IMR-90 (cell line): ENCODE measurements around the gene TGM4.

ENCODE experiments used
- CEBPB ChIP-seq: IDR thresholded peaks from 2 replicates; pipeline ENCODE4 v1.6.1; 2012; ENCODE audit warnings: low read depth, low read length, improper control_type of control experiment
- CHD1 ChIP-seq: IDR thresholded peaks from 2 replicates; pipeline ENCODE4 v1.6.1; 2012; ENCODE audit warnings: low read depth, low read length, improper control_type of control experiment
- POLR2A ChIP-seq: IDR thresholded peaks from 2 replicates; pipeline ENCODE4 v1.6.1; 2012; ENCODE audit warnings: mild to moderate bottlenecking, low read depth, low read length
- RAD21 ChIP-seq: IDR thresholded peaks from 2 replicates; pipeline ENCODE4 v1.6.1; 2012; ENCODE audit warnings: low read length, improper control_type of control experiment
- RCOR1 ChIP-seq: IDR thresholded peaks from 2 replicates; pipeline ENCODE4 v1.6.1; 2012; ENCODE audit warnings: mild to moderate bottlenecking, low read length, improper control_type of control experiment; ENCODE audit not compliant: insufficient replicate concordance
- RFX5 ChIP-seq: IDR thresholded peaks from 2 replicates; pipeline ENCODE4 v1.8.0; 2012; ENCODE audit warnings: low read depth, mild to moderate bottlenecking, low read length, moderate library complexity
- SMC3 ChIP-seq: fragments of 150-350 bp; IDR thresholded peaks from 2 replicates; pipeline ENCODE4 v1.6.1; 2016; ENCODE audit warnings: low read depth, mild to moderate bottlenecking, antibody characterized with exemption, low read length, moderate library complexity
- TF ChIP-seq, protein P1 (sequence below): conservative IDR thresholded peaks from 2 replicates; pipeline ENCODE4 v1.5.1; 2012; ENCODE audit warnings: mild to moderate bottlenecking, low read depth, low read length, improper control_type of control experiment
- TF ChIP-seq, protein P2 (sequence below): fragments of 150-350 bp; IDR thresholded peaks from 2 replicates; pipeline ENCODE4 v1.6.1; 2017; ENCODE audit warnings: mild to moderate bottlenecking, antibody characterized with exemption, low read length, low read depth

DNA sequence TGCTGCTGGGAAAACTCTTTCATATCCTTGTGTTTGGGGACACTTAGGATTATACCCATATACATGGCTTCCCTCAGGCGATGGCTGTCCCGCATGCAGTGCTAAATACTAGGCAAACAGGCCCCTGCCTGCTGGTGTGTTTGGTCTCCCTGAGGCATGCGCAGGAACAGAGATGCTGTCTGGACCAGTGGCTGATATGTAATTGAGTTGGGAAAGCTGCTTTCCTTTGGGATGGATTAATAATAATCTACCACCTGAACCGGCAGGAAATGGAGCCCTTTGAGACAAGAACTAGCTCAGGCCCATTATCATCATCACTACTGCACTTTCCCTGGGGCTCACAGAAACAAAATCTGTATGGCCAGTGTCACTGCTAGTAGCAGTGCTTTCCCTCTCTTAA lies 83.6 kb downstream of the TGM4 start:
- no peak for TF ChIP-seq POLR2A
- TF ChIP-seq, protein P1, sequence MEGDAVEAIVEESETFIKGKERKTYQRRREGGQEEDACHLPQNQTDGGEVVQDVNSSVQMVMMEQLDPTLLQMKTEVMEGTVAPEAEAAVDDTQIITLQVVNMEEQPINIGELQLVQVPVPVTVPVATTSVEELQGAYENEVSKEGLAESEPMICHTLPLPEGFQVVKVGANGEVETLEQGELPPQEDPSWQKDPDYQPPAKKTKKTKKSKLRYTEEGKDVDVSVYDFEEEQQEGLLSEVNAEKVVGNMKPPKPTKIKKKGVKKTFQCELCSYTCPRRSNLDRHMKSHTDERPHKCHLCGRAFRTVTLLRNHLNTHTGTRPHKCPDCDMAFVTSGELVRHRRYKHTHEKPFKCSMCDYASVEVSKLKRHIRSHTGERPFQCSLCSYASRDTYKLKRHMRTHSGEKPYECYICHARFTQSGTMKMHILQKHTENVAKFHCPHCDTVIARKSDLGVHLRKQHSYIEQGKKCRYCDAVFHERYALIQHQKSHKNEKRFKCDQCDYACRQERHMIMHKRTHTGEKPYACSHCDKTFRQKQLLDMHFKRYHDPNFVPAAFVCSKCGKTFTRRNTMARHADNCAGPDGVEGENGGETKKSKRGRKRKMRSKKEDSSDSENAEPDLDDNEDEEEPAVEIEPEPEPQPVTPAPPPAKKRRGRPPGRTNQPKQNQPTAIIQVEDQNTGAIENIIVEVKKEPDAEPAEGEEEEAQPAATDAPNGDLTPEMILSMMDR: no peak
- TF ChIP-seq, protein P2, sequence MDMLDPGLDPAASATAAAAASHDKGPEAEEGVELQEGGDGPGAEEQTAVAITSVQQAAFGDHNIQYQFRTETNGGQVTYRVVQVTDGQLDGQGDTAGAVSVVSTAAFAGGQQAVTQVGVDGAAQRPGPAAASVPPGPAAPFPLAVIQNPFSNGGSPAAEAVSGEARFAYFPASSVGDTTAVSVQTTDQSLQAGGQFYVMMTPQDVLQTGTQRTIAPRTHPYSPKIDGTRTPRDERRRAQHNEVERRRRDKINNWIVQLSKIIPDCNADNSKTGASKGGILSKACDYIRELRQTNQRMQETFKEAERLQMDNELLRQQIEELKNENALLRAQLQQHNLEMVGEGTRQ: no peak
- TF ChIP-seq RFX5: no peak
- no peak for TF ChIP-seq CHD1
- TF ChIP-seq RAD21: no peak
- no peak for TF ChIP-seq CEBPB
- TF ChIP-seq SMC3: no peak
- no peak for TF ChIP-seq RCOR1
